HG03521 (cell line): ENCODE results near the gene SLC25A42.

ENCODE experiments used
- ATAC-seq: cut with Tn5 transposase; IDR thresholded peaks from one replicate; pipeline ENCODE4 v1.9.1; 2021; ENCODE audit warnings: mild to moderate bottlenecking, moderate library complexity; ENCODE audit not compliant: unreplicated experiment

Gene SLC25A42

GRCh38 chr19:19067276-19068072 is 3.7 kb downstream of the SLC25A42 start:
- ATAC-seq, result no peak

GRCh38 chr19:19068659-19069654 is 5.2 kb downstream of the SLC25A42 start:
- no peak for ATAC-seq

- no peak for ATAC-seq
Observed at GRCh38 chr19:19071897-19072296, 8.1 kb downstream of the SLC25A42 start.

- no peak for ATAC-seq
Observed at GRCh38 chr19:19074196-19074882, 10.5 kb downstream of the SLC25A42 start.

- ATAC-seq, result no peak
Observed at GRCh38 chr19:19075126-19075525, 11.3 kb downstream of the SLC25A42 start.

GRCh38 chr19:19076476-19076875 is 12.7 kb downstream of the SLC25A42 start:
- ATAC-seq, result no peak

GRCh38 chr19:19077103-19077502 is 13.3 kb downstream of the SLC25A42 start:
- ATAC-seq, result no peak

- ATAC-seq, result no peak
Observed at GRCh38 chr19:19078801-19079200, 15.0 kb downstream of the SLC25A42 start.

- no peak for ATAC-seq
Observed at GRCh38 chr19:19079571-19079970, 15.8 kb downstream of the SLC25A42 start.

- ATAC-seq, result no peak
Observed at GRCh38 chr19:19081642-19082151, 17.9 kb downstream of the SLC25A42 start.

- ATAC-seq, result no peak
Observed at GRCh38 chr19:19083413-19084178, 19.8 kb downstream of the SLC25A42 start.

- no peak for ATAC-seq
Observed at GRCh38 chr19:19087676-19088075, 23.9 kb downstream of the SLC25A42 start.

GRCh38 chr19:19094513-19094912 is 30.7 kb downstream of the SLC25A42 start:
- ATAC-seq, result no peak

GRCh38 chr19:19095691-19096090 is 31.9 kb downstream of the SLC25A42 start:
- ATAC-seq, result no peak

GRCh38 chr19:19096641-19097627 is 33.1 kb downstream of the SLC25A42 start:
- no peak for ATAC-seq

- ATAC-seq, result no peak
Observed at GRCh38 chr19:19098084-19098702, 34.4 kb downstream of the SLC25A42 start.

GRCh38 chr19:19098703-19099632 is 35.2 kb downstream of the SLC25A42 start:
- no peak for ATAC-seq
